Breast epithelium (tissue), 3 donors: Measurements from ENCODE around the gene F10.

Source experiments
- POLR2A ChIP-seq: fragments of 450-650 bp; IDR thresholded peaks from one replicate; pipeline ENCODE4 v1.6.1; 2016; ENCODE audit warnings: antibody characterized with exemption, mild to moderate bottlenecking, moderate library complexity
- POLR2AphosphoS5 ChIP-seq, 3 donors: sonication (generic); formaldehyde crosslinking; IDR thresholded peaks; one replicate each; pipeline ENCODE4 v1.6.1; 2017; ENCODE audit warnings: antibody characterized with exemption in 3 of 3
- TF ChIP-seq, protein P1 (sequence below), 3 donors: fragments of 450-650 bp; IDR thresholded peaks; one replicate each; pipeline ENCODE4 v1.5.1; 2016 to 2017; ENCODE audit warnings: antibody characterized with exemption in 3 of 3, mild to moderate bottlenecking in 3 of 3, moderate library complexity in 3 of 3

DNA sequence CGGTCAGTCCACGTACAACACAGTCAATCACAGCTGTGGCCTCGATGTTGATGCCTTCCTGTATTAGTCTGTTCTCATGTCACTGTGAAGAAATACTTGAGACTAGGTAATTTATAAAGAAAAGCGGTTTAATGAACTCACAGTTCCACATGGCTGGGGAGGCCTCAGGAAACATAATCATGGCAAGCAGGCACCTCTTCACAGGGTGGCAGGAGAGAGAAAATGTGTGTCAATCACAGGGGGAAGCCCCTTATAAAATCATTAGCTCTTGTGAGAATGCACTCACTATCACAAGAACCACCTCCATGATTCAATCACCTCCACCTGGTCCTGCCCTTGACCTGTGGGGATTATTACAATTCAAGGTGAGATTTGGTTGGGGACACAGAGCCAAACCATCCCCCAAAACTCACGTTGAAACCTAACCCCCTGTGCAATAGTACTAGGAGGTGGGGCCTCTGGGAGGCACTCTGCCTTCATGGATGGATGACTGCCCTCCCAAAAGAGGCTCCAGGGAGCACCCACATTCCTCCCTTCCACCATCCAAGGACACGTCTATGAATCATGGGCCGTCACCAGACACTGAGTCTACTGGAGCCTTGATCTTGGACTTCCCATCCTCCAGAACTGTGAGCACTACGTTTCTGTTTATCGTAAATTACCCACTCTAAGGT is 33.5 kb downstream of the F10 start:
- TF ChIP-seq, protein P1, sequence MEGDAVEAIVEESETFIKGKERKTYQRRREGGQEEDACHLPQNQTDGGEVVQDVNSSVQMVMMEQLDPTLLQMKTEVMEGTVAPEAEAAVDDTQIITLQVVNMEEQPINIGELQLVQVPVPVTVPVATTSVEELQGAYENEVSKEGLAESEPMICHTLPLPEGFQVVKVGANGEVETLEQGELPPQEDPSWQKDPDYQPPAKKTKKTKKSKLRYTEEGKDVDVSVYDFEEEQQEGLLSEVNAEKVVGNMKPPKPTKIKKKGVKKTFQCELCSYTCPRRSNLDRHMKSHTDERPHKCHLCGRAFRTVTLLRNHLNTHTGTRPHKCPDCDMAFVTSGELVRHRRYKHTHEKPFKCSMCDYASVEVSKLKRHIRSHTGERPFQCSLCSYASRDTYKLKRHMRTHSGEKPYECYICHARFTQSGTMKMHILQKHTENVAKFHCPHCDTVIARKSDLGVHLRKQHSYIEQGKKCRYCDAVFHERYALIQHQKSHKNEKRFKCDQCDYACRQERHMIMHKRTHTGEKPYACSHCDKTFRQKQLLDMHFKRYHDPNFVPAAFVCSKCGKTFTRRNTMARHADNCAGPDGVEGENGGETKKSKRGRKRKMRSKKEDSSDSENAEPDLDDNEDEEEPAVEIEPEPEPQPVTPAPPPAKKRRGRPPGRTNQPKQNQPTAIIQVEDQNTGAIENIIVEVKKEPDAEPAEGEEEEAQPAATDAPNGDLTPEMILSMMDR (IDR thresholded peaks at IDR 0.05): no peak
- TF ChIP-seq POLR2A (no peak), POLR2AphosphoS5 (IDR thresholded peaks at IDR 0.05) (no peak)
